ENCODE results near the gene DNASE1L2.
A peak's percentile ranks its signal among the peaks of the same experiment; 100 is the strongest.
"Not testable (repeated sequence)": the region's sequence is repeated elsewhere in the genome, so short reads cannot be mapped to it uniquely, and the experiment has no call there.

The DNASE1L2 gene

GRCh38 chr16:2251296-2252111 lies 15.3 kb downstream of the DNASE1L2 start, which contains the start of gene ECI1:
ECI1 (minus strand) TSS chr16:2251587; CDS start chr16:2251566, 21 bp downstream.
- peak within 1 kb of the TSS; percentile 76 for H3K4me3 ChIP-seq (ENCODE audit: low read depth, low read length)
- peak; percentile 96 for DNase-seq (ENCODE audit: low read depth)
- TF ChIP-seq POLR2A (IDR thresholded peaks at IDR 0.05; ENCODE audit: extremely low read depth, insufficient read length) = peak; percentile 77
- TF ChIP-seq, protein P1, sequence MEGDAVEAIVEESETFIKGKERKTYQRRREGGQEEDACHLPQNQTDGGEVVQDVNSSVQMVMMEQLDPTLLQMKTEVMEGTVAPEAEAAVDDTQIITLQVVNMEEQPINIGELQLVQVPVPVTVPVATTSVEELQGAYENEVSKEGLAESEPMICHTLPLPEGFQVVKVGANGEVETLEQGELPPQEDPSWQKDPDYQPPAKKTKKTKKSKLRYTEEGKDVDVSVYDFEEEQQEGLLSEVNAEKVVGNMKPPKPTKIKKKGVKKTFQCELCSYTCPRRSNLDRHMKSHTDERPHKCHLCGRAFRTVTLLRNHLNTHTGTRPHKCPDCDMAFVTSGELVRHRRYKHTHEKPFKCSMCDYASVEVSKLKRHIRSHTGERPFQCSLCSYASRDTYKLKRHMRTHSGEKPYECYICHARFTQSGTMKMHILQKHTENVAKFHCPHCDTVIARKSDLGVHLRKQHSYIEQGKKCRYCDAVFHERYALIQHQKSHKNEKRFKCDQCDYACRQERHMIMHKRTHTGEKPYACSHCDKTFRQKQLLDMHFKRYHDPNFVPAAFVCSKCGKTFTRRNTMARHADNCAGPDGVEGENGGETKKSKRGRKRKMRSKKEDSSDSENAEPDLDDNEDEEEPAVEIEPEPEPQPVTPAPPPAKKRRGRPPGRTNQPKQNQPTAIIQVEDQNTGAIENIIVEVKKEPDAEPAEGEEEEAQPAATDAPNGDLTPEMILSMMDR (IDR thresholded peaks at IDR 0.05; ENCODE audit: low read depth, low read length) = peak; percentile 29
- TF ChIP-seq MAX (IDR thresholded peaks at IDR 0.05; ENCODE audit: low read depth, low read length) = peak; percentile 73
- peak; percentile 71 for TF ChIP-seq MYC (IDR thresholded peaks at IDR 0.05; ENCODE audit: low read depth, low read length)

GRCh38 chr16:2252806-2253148 lies 16.5 kb downstream of the DNASE1L2 start:
- H3K4me3 ChIP-seq (ENCODE audit: low read depth, low read length) = no peak overlapping the region
- DNase-seq (ENCODE audit: low read depth) = no peak
- TF ChIP-seq, protein P1 (IDR thresholded peaks at IDR 0.05; ENCODE audit: low read depth, low read length) = no peak
- no peak for TF ChIP-seq POLR2A (IDR thresholded peaks at IDR 0.05; ENCODE audit: extremely low read depth, insufficient read length)
- no peak for TF ChIP-seq MAX (IDR thresholded peaks at IDR 0.05; ENCODE audit: low read depth, low read length)
- TF ChIP-seq MYC (IDR thresholded peaks at IDR 0.05; ENCODE audit: low read depth, low read length) = no peak

DNA sequence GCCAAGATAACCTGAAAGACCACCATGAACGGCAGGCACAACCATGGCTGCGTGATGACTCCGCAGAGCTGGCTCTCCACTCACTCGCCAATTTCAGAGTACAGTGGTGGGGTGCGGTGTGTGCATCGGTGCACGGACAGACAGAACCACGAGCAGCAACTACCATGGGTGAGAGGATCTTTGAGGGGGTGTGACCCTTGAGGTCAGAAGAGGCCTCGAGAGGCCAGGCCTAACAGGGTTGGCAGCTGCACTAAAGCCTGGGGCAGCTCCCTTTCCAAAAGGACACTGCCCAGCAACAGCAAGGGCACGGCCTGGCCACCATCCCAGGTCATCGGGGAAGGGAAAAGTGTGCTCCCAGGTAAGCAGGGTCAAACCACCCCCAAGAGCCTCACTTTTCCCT lies 17.0 kb downstream of the DNASE1L2 start:
- no peak overlapping the region for H3K4me3 ChIP-seq (ENCODE audit: low read depth, low read length)
- no peak for DNase-seq (ENCODE audit: low read depth)
- TF ChIP-seq POLR2A (IDR thresholded peaks at IDR 0.05; ENCODE audit: extremely low read depth, insufficient read length) = no peak
- TF ChIP-seq MAX (IDR thresholded peaks at IDR 0.05; ENCODE audit: low read depth, low read length) = no peak
- TF ChIP-seq MYC (IDR thresholded peaks at IDR 0.05; ENCODE audit: low read depth, low read length) = no peak
- TF ChIP-seq, protein P1 (IDR thresholded peaks at IDR 0.05; ENCODE audit: low read depth, low read length) = no peak

DNA sequence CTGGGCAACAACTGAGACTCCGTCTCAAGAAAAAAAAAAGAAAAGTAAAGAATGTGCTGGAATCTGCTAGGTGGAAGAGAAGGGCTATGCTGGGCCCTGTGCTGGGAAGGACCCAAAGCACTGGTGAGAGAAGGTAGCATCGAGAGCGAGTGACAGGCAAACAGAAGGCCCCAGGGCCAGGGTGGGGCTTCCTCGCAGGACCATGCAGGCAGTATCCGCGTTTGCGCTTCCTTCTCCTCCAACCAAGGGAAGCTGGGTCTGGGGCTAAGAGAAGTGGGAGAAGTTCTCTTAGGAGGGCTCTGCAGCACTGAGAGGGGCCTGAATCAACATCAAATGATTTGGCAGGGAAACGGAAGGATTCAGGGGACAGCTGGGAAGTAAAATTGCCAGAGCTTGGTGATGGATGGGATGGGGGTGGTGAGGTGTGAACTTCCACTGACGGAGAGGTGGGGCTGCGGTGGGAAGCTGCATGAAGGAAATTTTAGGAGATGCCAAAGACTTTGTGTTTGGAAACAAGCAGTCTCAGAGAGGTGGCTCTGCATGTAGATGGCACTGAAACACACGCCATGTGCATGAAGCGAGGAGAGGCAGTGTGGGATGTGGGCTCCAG lies 20.4 kb downstream of the DNASE1L2 start:
- no peak overlapping the region for H3K4me3 ChIP-seq (ENCODE audit: low read depth, low read length)
- TF ChIP-seq, protein P1 (IDR thresholded peaks at IDR 0.05; ENCODE audit: low read depth, low read length) = no peak
- TF ChIP-seq MAX (IDR thresholded peaks at IDR 0.05; ENCODE audit: low read depth, low read length) (no peak), MYC (IDR thresholded peaks at IDR 0.05; ENCODE audit: low read depth, low read length) (no peak), POLR2A (IDR thresholded peaks at IDR 0.05; ENCODE audit: extremely low read depth, insufficient read length) (no peak)
- no peak for DNase-seq (ENCODE audit: low read depth)

- H3K4me3 ChIP-seq (ENCODE audit: low read depth, low read length) = no peak overlapping the region
- TF ChIP-seq POLR2A (IDR thresholded peaks at IDR 0.05; ENCODE audit: extremely low read depth, insufficient read length) (no peak), MYC (IDR thresholded peaks at IDR 0.05; ENCODE audit: low read depth, low read length) (no peak), MAX (IDR thresholded peaks at IDR 0.05; ENCODE audit: low read depth, low read length) (no peak)
- TF ChIP-seq, protein P1 (IDR thresholded peaks at IDR 0.05; ENCODE audit: low read depth, low read length) = no peak
- DNase-seq (ENCODE audit: low read depth) = no peak
These were observed 21.5 kb downstream of the DNASE1L2 start for GRCh38 chr16:2257726-2258125.

DNA sequence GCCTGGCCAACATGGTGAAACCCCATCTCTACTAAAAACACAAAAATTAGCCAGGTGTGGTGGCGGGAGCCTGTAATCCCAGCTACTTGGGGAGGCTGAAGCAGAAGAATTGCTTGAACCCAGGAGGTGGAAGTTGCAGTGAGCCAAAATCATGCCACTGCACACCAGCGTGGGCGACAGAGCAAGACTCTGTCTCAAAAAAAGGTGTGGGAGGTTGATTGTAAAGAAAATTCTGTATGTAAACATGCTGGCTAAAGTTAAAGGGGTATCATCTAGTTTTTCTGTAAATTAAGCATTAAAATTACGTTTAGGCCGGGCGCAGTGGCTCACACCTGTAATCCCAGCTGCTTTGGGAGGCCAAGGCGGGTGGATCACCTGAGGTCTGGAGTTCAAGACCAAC lies 22.3 kb downstream of the DNASE1L2 start:
- not testable (repeated sequence) for H3K4me3 ChIP-seq (ENCODE audit: low read depth, low read length); DNase-seq (ENCODE audit: low read depth)

Measured in NB4 (cell line).